A549 (cell line): Measurements from ENCODE around the gene ATP13A5. TPM values are rescaled to one million over a fixed set of nuclear protein-coding genes. Genes with fewer than 3 reads are reported as not detected.

Experiments used
- ATAC-seq, 2 experiments: fragments of 200-7000 bp in 1 of 2; fragments of >200 bp in 1 of 2; cut with Nextera tagmentation in 1 of 2; cut with Tn5 transposase in 1 of 2; 3 replicates each; pipeline versions ENCODE4 v1.8.0 to v1.9.1; 2018 to 2020; ENCODE audit warnings: mild to moderate bottlenecking in 1 of 2, moderate library complexity in 1 of 2
- CTCF ChIA-PET: fragments of 300-600 bp; sonication (Branson Sonifier 250); formaldehyde crosslinking; extraction: SDS; loops from one replicate; lab custom pipeline; 2021; ENCODE audit warnings: antibody characterized with exemption, inconsistent platforms; lab: Yijun Ruan, JAX
- POLR2A ChIA-PET: fragments of 350-600 bp; formaldehyde crosslinking; extraction: SDS; loops from one replicate; lab custom pipeline; 2021; ENCODE audit warnings: antibody characterized with exemption, inconsistent platforms; lab: Yijun Ruan, JAX
- DNase-seq, 2 experiments: peaks; one replicate each; pipeline versions ENCODE4 v3.0.0 to v3.0.0-alpha.2; 2011 to 2016; ENCODE audit warnings: low read depth in 1 of 2, low spot score in 1 of 2
- FAIRE-seq: peaks from 2 replicates; lab custom pipeline; 2011; peaks lifted over from hg19 to GRCh38; lab: Jason Lieb, UNC
- H3K27ac ChIP-seq, 2 experiments: fragments of >200 bp; sonication (Bioruptor Twin); formaldehyde crosslinking; 3 replicates each; pipeline ENCODE4 v1.5.1; 2016 to 2017
- H3K4me1 ChIP-seq: fragments of >200 bp; sonication (Bioruptor Twin); formaldehyde crosslinking; 3 replicates; pipeline ENCODE4 v1.6.1; 2016
- H3K4me2 ChIP-seq: fragments of >200 bp; sonication (Bioruptor Twin); formaldehyde crosslinking; 3 replicates; pipeline ENCODE4 v1.6.1; 2016
- H3K4me3 ChIP-seq: fragments of >200 bp; sonication (Bioruptor Twin); formaldehyde crosslinking; 3 replicates; pipeline ENCODE4 v1.5.1; 2016
- H3K9me3 ChIP-seq: fragments of >200 bp; sonication (Bioruptor Twin); formaldehyde crosslinking; 3 replicates; pipeline ENCODE4 v1.6.1; 2016
- BHLHE40 ChIP-seq: IDR thresholded peaks from 2 replicates; pipeline ENCODE4 v1.6.1; 2012; ENCODE audit warnings: low read depth, low read length, inconsistent platforms
- CHD2 ChIP-seq: fragments of 150-350 bp; IDR thresholded peaks from 2 replicates; pipeline ENCODE4 v1.6.1; 2014; ENCODE audit warnings: low read length; ENCODE audit not compliant: partially characterized antibody
- EHMT2 ChIP-seq: fragments of 200-600 bp; sonication (generic); IDR thresholded peaks from 2 replicates; pipeline ENCODE4 v1.6.1; 2016; ENCODE audit warnings: antibody characterized with exemption, low read depth, mild to moderate bottlenecking, moderate library complexity
- EP300 ChIP-seq, 2 experiments: fragments of >200 bp; sonication (Bioruptor Twin); formaldehyde crosslinking; IDR thresholded peaks; 2 replicates in 1 of 2; 3 replicates in 1 of 2; pipeline ENCODE4 v1.6.1; 2016 to 2017
- FOSL2 ChIP-seq, 2 experiments: fragments of 450-650 bp in 1 of 2; fragments of >200 bp in 1 of 2; sonication (Bioruptor Twin) in 1 of 2; formaldehyde crosslinking; IDR thresholded peaks; 2 replicates each; pipeline versions ENCODE4 v1.5.0 to v1.6.1; 2016 to 2020; ENCODE audit warnings: mild to moderate bottlenecking in 1 of 2, moderate library complexity in 1 of 2
- GATA3 ChIP-seq: IDR thresholded peaks from 2 replicates; pipeline ENCODE4 v1.6.1; 2012; ENCODE audit warnings: borderline replicate concordance
- HDAC2 ChIP-seq: fragments of 200-600 bp; sonication (generic); IDR thresholded peaks from 2 replicates; pipeline ENCODE4 v1.6.1; 2016
- JUN ChIP-seq, 2 experiments: fragments of >200 bp; sonication (Bioruptor Twin); formaldehyde crosslinking; IDR thresholded peaks; 2 replicates in 1 of 2; 3 replicates in 1 of 2; pipeline ENCODE4 v1.6.1; 2016 to 2017
- JUNB ChIP-seq: fragments of >200 bp; sonication (Bioruptor Twin); formaldehyde crosslinking; IDR thresholded peaks from 2 replicates; pipeline ENCODE4 v1.6.1; 2016
- NFE2L2 ChIP-seq: fragments of 150-350 bp; conservative IDR thresholded peaks from 2 replicates; pipeline ENCODE4 v1.6.1; 2014; ENCODE audit warnings: low read length
- NR3C1 ChIP-seq: fragments of >200 bp; sonication (Bioruptor Twin); formaldehyde crosslinking; IDR thresholded peaks from 3 replicates; pipeline ENCODE4 v1.6.1; 2017
- POLR2A ChIP-seq: IDR thresholded peaks from 2 replicates; pipeline ENCODE4 v1.6.1; 2012; ENCODE audit warnings: mild to moderate bottlenecking, low read length
- RAD21 ChIP-seq, 2 experiments: fragments of >200 bp in 1 of 2; sonication (Bioruptor Twin) in 1 of 2; formaldehyde crosslinking in 1 of 2; IDR thresholded peaks in 1 of 2; conservative IDR thresholded peaks in 1 of 2; 2 replicates in 1 of 2; 3 replicates in 1 of 2; pipeline ENCODE4 v1.6.1; 2012 to 2018; ENCODE audit warnings: inconsistent platforms in 1 of 2
- SREBF2 ChIP-seq: fragments of 450-650 bp; IDR thresholded peaks from 2 replicates; pipeline ENCODE4 v1.6.1; 2014; ENCODE audit warnings: mild to moderate bottlenecking, moderate library complexity
- ZFP36 ChIP-seq: fragments of 450-650 bp; IDR thresholded peaks from 2 replicates; pipeline ENCODE4 v1.6.1; 2014; ENCODE audit warnings: borderline replicate concordance; ENCODE audit not compliant: partially characterized antibody
- ZNF302 ChIP-seq: fragments of 250-450 bp; sonication (Bioruptor Pico); IDR thresholded peaks from 2 replicates; pipeline ENCODE4 v1.9.0; 2021; ENCODE audit warnings: inconsistent platforms, mild to moderate bottlenecking, moderate library complexity
- ZSCAN20 ChIP-seq: fragments of 250-450 bp; sonication (Bioruptor Pico); IDR thresholded peaks from 2 replicates; pipeline ENCODE4 v1.8.0; 2022; ENCODE audit warnings: mild to moderate bottlenecking, moderate library complexity
- WGBS: methylation state at CpG from one replicate; pipeline ENCODE4 v1.1.6; 2017; ENCODE audit errors: missing lambda C conversion rate; 5-methylcytosine and 5-hydroxymethylcytosine counted together
- polyA plus RNA-seq, 4 experiments: library from polyadenylated mRNA; depleted of rRNA in 3 of 4; stranded (reverse); fragments of >200 nt; fragmentation: RNase III in 1 of 4; extraction: RNeasy Plus Mini Kit Qiagen cat#74134 plus additional on column Dnase treatment in 1 of 4; gene quantifications; 2 replicates in 3 of 4; 3 replicates in 1 of 4; pipeline ENCODE4 v1.2.3, GENCODE V29; 2011 to 2017
- TF ChIP-seq, protein P1 (sequence below): fragments of >200 bp; sonication (Bioruptor Twin); formaldehyde crosslinking; IDR thresholded peaks from 3 replicates; pipeline ENCODE4 v1.5.1; 2016
- TF ChIP-seq, protein P2 (sequence below): fragments of 150-350 bp; IDR thresholded peaks from 2 replicates; pipeline ENCODE4 v1.6.1; 2014; ENCODE audit warnings: low read depth, mild to moderate bottlenecking, low read length
- TF ChIP-seq, protein P3 (sequence below): fragments of >200 bp; sonication (Bioruptor Twin); formaldehyde crosslinking; IDR thresholded peaks from 3 replicates; pipeline ENCODE4 v1.6.1; 2016
- TF ChIP-seq, protein P4 (sequence below): fragments of >200 bp; sonication (Bioruptor Twin); formaldehyde crosslinking; IDR thresholded peaks from 2 replicates; pipeline ENCODE4 v1.6.1; 2016
- TF ChIP-seq, protein P5 (sequence below): IDR thresholded peaks from 2 replicates; pipeline ENCODE4 v1.6.1; 2012
- TF ChIP-seq, protein P6 (sequence below): IDR thresholded peaks from 2 replicates; pipeline ENCODE4 v1.6.1; 2012

ATP13A5 gene
- polyA plus RNA-seq, 2 of the 4 experiments (the other 2 are of a cell fraction), result not detected

DNA sequence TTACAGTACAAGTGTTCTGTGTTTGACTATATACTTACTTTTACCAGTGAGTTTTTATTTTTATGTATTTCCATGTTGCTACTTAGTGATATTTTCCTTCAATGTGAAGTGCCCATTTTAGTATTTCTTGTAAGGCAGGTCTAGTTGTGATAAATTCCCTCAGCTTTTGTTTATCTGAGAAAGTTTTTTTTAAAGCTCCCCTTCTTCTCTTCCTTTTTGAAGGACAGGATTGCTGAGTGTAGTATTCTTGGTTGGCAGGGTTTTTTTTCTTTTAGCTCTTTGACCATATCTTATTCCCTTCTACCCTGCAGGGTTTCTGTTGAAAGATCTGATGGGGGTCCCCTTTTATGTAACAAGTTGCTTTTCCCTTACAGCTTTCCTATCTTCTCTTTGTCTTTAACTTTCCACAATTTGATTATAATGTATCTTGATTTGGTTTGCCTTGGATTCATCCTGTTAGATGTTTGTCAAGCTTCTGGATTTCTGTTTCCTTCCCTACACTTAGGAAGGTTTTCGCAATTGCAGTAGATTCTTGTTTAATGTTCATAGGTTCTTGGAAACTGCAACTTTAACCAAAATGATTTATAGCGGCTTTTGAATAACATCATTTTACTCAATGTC, 129.6 kb downstream of the ATP13A5 start (continued):
- TF ChIP-seq, protein P1, sequence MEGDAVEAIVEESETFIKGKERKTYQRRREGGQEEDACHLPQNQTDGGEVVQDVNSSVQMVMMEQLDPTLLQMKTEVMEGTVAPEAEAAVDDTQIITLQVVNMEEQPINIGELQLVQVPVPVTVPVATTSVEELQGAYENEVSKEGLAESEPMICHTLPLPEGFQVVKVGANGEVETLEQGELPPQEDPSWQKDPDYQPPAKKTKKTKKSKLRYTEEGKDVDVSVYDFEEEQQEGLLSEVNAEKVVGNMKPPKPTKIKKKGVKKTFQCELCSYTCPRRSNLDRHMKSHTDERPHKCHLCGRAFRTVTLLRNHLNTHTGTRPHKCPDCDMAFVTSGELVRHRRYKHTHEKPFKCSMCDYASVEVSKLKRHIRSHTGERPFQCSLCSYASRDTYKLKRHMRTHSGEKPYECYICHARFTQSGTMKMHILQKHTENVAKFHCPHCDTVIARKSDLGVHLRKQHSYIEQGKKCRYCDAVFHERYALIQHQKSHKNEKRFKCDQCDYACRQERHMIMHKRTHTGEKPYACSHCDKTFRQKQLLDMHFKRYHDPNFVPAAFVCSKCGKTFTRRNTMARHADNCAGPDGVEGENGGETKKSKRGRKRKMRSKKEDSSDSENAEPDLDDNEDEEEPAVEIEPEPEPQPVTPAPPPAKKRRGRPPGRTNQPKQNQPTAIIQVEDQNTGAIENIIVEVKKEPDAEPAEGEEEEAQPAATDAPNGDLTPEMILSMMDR, result no peak
- TF ChIP-seq, protein P2, sequence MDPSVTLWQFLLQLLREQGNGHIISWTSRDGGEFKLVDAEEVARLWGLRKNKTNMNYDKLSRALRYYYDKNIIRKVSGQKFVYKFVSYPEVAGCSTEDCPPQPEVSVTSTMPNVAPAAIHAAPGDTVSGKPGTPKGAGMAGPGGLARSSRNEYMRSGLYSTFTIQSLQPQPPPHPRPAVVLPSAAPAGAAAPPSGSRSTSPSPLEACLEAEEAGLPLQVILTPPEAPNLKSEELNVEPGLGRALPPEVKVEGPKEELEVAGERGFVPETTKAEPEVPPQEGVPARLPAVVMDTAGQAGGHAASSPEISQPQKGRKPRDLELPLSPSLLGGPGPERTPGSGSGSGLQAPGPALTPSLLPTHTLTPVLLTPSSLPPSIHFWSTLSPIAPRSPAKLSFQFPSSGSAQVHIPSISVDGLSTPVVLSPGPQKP, result no peak
- TF ChIP-seq HDAC2, result no peak

DNA sequence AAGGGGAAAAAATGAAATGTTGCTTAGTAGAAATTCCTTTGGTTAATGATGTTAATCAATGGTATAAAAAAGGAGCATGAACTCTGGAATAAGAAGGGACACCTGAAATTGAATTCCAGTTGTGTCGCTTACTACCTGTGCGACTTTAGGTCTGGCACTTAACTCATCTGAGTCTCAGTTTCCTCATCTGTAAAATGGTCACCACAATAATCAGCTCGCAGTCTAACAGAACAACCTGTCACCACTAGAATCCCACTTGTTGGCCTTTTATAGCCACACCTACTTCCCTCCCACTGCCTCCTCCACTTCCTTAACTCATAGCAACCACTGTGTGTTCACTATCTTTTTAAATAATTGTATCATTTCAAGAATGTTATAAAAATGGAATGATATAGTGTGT, 135.0 kb downstream of the ATP13A5 start:
- TF ChIP-seq SREBF2, result no peak
- no peak for TF ChIP-seq ZNF302
- TF ChIP-seq EP300 (IDR thresholded peaks at IDR 0.05), result no peak
- Histone ChIP-seq H3K4me1 (no peaks in the 10 kb centered on the region), H3K27ac (no peak overlapping the region), H3K4me2 (no peak overlapping the region), H3K4me3 (no peak overlapping the region), H3K9me3 (peaks cover 4% of the 10 kb centered on the region; the same call in 1 of the 3 replicates)
- FAIRE-seq, result no peak
- WGBS, result 31% methylated on average over 3 of the region's 3 CpGs
- ATAC-seq, result no peak
- DNase-seq, result no peak
- ChIA-PET CTCF (no interaction called here), POLR2A (no interaction called here)

DNA sequence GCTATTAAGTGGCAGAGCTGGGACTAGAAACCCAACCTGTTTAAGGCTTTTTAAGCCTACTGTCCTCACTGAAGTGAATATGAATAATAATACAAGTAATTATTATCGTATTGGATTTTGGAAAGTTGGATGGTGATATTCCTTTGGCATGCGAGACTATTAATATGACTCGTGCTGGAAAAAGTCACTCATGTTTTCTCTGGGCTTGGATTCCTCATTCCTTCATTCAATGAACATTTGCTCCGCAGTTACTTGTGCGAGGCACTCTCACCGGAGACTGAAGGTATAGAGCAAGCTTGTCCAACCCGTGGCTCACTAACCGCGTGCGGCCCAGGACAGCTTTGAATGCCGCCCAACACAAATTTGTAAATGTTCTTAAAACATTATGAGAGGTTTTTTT, 136.8 kb downstream of the ATP13A5 start:
- Histone ChIP-seq H3K9me3 (no peaks in the 10 kb centered on the region), H3K27ac (no peak overlapping the region), H3K4me1 (no peaks in the 10 kb centered on the region), H3K4me3 (peak overlapping the region; percentile 59), H3K4me2 (peak overlapping the region; percentile 98)
- ChIA-PET CTCF (no interaction called here), POLR2A (no interaction called here)
- WGBS, result 90% methylated on average over 11 of the region's 11 CpGs
- no peak for DNase-seq
- no peak for FAIRE-seq
- TF ChIP-seq RAD21 (conservative IDR thresholded peaks at IDR 0.05 in 1 of 2, IDR thresholded peaks at IDR 0.05 in 1 of 2), result no peak
- no peak for TF ChIP-seq NR3C1
- no peak for TF ChIP-seq JUNB
- no peak for TF ChIP-seq ZFP36
- TF ChIP-seq SREBF2, result no peak
- no peak for TF ChIP-seq ZSCAN20 (CRISPR knock-in tag)
- TF ChIP-seq JUN (IDR thresholded peaks at IDR 0.05), result no peak
- TF ChIP-seq, protein P3, sequence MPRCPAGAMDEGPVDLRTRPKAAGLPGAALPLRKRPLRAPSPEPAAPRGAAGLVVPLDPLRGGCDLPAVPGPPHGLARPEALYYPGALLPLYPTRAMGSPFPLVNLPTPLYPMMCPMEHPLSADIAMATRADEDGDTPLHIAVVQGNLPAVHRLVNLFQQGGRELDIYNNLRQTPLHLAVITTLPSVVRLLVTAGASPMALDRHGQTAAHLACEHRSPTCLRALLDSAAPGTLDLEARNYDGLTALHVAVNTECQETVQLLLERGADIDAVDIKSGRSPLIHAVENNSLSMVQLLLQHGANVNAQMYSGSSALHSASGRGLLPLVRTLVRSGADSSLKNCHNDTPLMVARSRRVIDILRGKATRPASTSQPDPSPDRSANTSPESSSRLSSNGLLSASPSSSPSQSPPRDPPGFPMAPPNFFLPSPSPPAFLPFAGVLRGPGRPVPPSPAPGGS, result no peak
- TF ChIP-seq GATA3, result no peak
- TF ChIP-seq EHMT2, result no peak
- TF ChIP-seq, protein P1, result no peak
- TF ChIP-seq, protein P4, sequence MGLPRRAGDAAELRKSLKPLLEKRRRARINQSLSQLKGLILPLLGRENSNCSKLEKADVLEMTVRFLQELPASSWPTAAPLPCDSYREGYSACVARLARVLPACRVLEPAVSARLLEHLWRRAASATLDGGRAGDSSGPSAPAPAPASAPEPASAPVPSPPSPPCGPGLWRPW, result no peak
- no peak for TF ChIP-seq FOSL2 (IDR thresholded peaks at IDR 0.05)
- no peak for TF ChIP-seq FOSL2 (CRISPR knock-in tag; IDR thresholded peaks at IDR 0.05)
- TF ChIP-seq CHD2, result no peak
- TF ChIP-seq BHLHE40, result no peak
- TF ChIP-seq POLR2A, result no peak
- TF ChIP-seq, protein P5, sequence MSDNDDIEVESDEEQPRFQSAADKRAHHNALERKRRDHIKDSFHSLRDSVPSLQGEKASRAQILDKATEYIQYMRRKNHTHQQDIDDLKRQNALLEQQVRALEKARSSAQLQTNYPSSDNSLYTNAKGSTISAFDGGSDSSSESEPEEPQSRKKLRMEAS, result no peak
- no peak for TF ChIP-seq NFE2L2
- TF ChIP-seq, protein P6, sequence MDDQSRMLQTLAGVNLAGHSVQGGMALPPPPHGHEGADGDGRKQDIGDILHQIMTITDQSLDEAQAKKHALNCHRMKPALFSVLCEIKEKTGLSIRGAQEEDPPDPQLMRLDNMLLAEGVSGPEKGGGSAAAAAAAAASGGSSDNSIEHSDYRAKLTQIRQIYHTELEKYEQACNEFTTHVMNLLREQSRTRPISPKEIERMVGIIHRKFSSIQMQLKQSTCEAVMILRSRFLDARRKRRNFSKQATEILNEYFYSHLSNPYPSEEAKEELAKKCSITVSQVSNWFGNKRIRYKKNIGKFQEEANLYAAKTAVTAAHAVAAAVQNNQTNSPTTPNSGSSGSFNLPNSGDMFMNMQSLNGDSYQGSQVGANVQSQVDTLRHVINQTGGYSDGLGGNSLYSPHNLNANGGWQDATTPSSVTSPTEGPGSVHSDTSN, result no peak
- ATAC-seq, result no peak
